GM23338 (cell line): Measurements from ENCODE around the gene ZNFX1. TPM values are rescaled to one million over a fixed set of nuclear protein-coding genes. Genes with fewer than 3 reads are reported as not detected.

ENCODE experiments used
- ATAC-seq: fragments of 200-7000 bp; cut with Tn5 transposase; 3 replicates; pipeline ENCODE4 v1.9.1; 2020
- DNase-seq: peaks from one replicate; pipeline ENCODE4 v3.0.0-alpha.2; 2015; ENCODE audit warnings: low spot score
- H2AFZ ChIP-seq: fragments of 200-600 bp; sonication (generic); 2 replicates; pipeline ENCODE4 v1.8.0; 2016; ENCODE audit warnings: antibody characterized with exemption, mild to moderate bottlenecking, moderate library complexity
- H3F3A ChIP-seq: fragments of 200-600 bp; sonication (generic); replicated peaks from 2 replicates; pipeline ENCODE4 v1.8.0; 2017; ENCODE audit warnings: antibody characterized with exemption, mixed run types, low read depth
- H3K27ac ChIP-seq: fragments of 200-600 bp; sonication (generic); 2 replicates; pipeline ENCODE4 v1.6.1; 2016; ENCODE audit warnings: low read depth
- H3K27me3 ChIP-seq: fragments of 200-600 bp; sonication (generic); 2 replicates; pipeline ENCODE4 v1.8.0; 2016; ENCODE audit warnings: mild to moderate bottlenecking, mixed run types, moderate library complexity; ENCODE audit not compliant: insufficient read depth
- H3K36me3 ChIP-seq: fragments of 200-600 bp; sonication (generic); 2 replicates; pipeline ENCODE4 v1.8.0; 2016; ENCODE audit warnings: mild to moderate bottlenecking; ENCODE audit not compliant: insufficient read depth
- H3K4me1 ChIP-seq: fragments of 200-600 bp; sonication (generic); 2 replicates; pipeline ENCODE4 v1.8.0; 2016; ENCODE audit warnings: mild to moderate bottlenecking, moderate library complexity; ENCODE audit not compliant: insufficient read depth
- H3K4me2 ChIP-seq: fragments of 200-600 bp; sonication (generic); 2 replicates; pipeline ENCODE4 v1.7.1; 2017; ENCODE audit warnings: mixed run types
- H3K4me3 ChIP-seq: fragments of 200-600 bp; sonication (generic); 2 replicates; pipeline ENCODE4 v1.6.1; 2016; ENCODE audit warnings: mixed run types
- H3K79me2 ChIP-seq: fragments of 200-600 bp; sonication (generic); replicated peaks from 2 replicates; pipeline ENCODE4 v1.8.0; 2017; ENCODE audit warnings: mild to moderate bottlenecking; ENCODE audit not compliant: insufficient read depth
- H3K9me2 ChIP-seq: fragments of 200-600 bp; sonication (generic); 2 replicates; pipeline ENCODE4 v1.8.0; 2017; ENCODE audit not compliant: insufficient read depth
- H4K20me1 ChIP-seq: fragments of 200-600 bp; sonication (generic); replicated peaks from 2 replicates; pipeline ENCODE4 v1.8.0; 2017; ENCODE audit warnings: mild to moderate bottlenecking; ENCODE audit not compliant: insufficient read depth
- H3K27ac Mint-ChIP-seq: 2 replicates; pipeline ENCODE4 v1.8.0; 2020; ENCODE audit warnings: inconsistent platforms, mild to moderate bottlenecking, moderate library complexity, mixed read lengths
- H3K27me3 Mint-ChIP-seq: 3 replicates; pipeline ENCODE4 v1.8.0; 2022; ENCODE audit warnings: low read depth, mild to moderate bottlenecking, moderate library complexity, mixed read lengths, inconsistent platforms; ENCODE audit not compliant: insufficient read depth, poor library complexity
- H3K36me3 Mint-ChIP-seq: 3 replicates; pipeline ENCODE4 v1.8.0; 2021; ENCODE audit warnings: low read depth, mild to moderate bottlenecking, inconsistent platforms, moderate library complexity, mixed read lengths
- H3K4me1 Mint-ChIP-seq: 3 replicates; pipeline ENCODE4 v1.8.0; 2020; ENCODE audit warnings: mild to moderate bottlenecking, inconsistent platforms, mixed read lengths
- H3K4me3 Mint-ChIP-seq: 3 replicates; pipeline ENCODE4 v1.8.0; 2021; ENCODE audit warnings: moderate library complexity, mild to moderate bottlenecking, inconsistent platforms, mixed read lengths
- H3K9me3 Mint-ChIP-seq: 3 replicates; pipeline ENCODE4 v1.8.0; 2020; ENCODE audit warnings: moderate library complexity, mild to moderate bottlenecking, inconsistent platforms, mixed read lengths
- ETS1 ChIP-seq: IDR thresholded peaks from 2 replicates; pipeline ENCODE4 v1.6.1; 2016; ENCODE audit warnings: antibody characterized with exemption
- EZH2 ChIP-seq: fragments of 200-600 bp; sonication (generic); IDR thresholded peaks from one replicate; pipeline ENCODE4 v1.8.0; 2017; ENCODE audit warnings: antibody characterized with exemption, mild to moderate bottlenecking, low read depth; ENCODE audit not compliant: unreplicated experiment
- JUNB ChIP-seq: IDR thresholded peaks from one replicate; pipeline ENCODE4 v1.6.1; 2016; ENCODE audit warnings: antibody characterized with exemption; ENCODE audit not compliant: unreplicated experiment
- POLR2AphosphoS5 ChIP-seq: IDR thresholded peaks from 2 replicates; pipeline ENCODE4 v1.6.1; 2016; ENCODE audit warnings: antibody characterized with exemption, low read depth
- STAT1 ChIP-seq: IDR thresholded peaks from one replicate; pipeline ENCODE4 v1.6.1; 2016; ENCODE audit warnings: antibody characterized with exemption; ENCODE audit not compliant: unreplicated experiment
- polyA plus RNA-seq: library from polyadenylated mRNA; unstranded; fragments of >200 nt; fragmentation: Nextera tagmentation; extraction: Ambion mirVana; gene quantifications from 2 replicates; pipeline ENCODE4 v1.2.1, GENCODE V29; 2016
- total RNA-seq: library from RNA; depleted of rRNA; stranded (reverse); fragments of >200 nt; shearing (Covaris generic); gene quantifications from 2 replicates; pipeline ENCODE4 v1.2.3, GENCODE V29; 2014

Gene ZNFX1
- total and polyA plus RNA-seq, 2 experiments from 2014 or later = 6.1 to 12.1 TPM

- peak overlapping the region; percentile 100 for H3K4me3 ChIP-seq
- H3K9me3 Mint-ChIP-seq = peaks cover 69% of the 10 kb centered on the region
- peaks cover 44% of the 10 kb centered on the region for H3K4me1 ChIP-seq
Measured at GRCh38 chr20:49283703-49284625, 6.1 kb upstream of the ZNFX1 start.

DNA sequence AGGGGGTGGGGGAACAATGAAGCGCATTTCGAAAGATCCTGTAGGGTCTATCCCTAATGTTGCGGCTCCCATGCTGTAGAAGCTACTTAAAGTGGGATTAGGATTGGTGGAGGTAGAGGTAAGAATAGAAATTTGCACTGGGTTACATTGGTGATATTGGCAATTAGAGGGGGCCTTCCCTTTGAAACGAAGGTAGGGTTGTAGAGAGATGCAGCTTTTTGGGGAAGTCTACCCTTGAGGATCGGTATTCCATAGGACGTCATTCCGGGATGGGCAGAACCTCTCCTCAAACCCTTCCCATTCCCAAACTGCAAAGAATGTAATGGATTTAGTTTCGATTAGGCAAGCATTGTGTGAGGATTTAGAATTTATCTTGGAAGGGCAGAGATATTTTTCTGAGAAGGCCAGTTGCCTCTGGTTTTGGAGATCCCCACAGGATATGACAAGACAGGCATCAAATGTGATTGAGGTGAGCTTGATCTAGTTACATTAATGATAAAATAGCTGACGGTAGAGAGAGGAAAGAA lies 5.4 kb upstream of the ZNFX1 start:
- TF ChIP-seq POLR2AphosphoS5 = peak; percentile 44
- no peak for TF ChIP-seq ETS1
- TF ChIP-seq STAT1 = no peak
- no peak for TF ChIP-seq JUNB
- Mint-ChIP-seq H3K27me3 (peaks cover 79% of the 10 kb centered on the region), H3K4me3 (peak overlapping the region; percentile 100), H3K9me3 (peaks cover 75% of the 10 kb centered on the region), H3K36me3 (peaks cover 100% of the 10 kb centered on the region), H3K27ac (peak overlapping the region; percentile 99), H3K4me1 (peaks cover 66% of the 10 kb centered on the region)
- ATAC-seq (no peak), DNase-seq (no peak)
- no peaks in the 10 kb centered on the region for H3K27me3 ChIP-seq
- H3K4me2 ChIP-seq = peak overlapping the region; percentile 85
- peaks cover 86% of the 10 kb centered on the region for H4K20me1 ChIP-seq
- H3K27ac ChIP-seq = peak overlapping the region; percentile 93
- H3K79me2 ChIP-seq = peaks cover 93% of the 10 kb centered on the region
- H3F3A ChIP-seq = peaks cover 95% of the 10 kb centered on the region
- H2AFZ ChIP-seq = no peak overlapping the region
- peaks cover 44% of the 10 kb centered on the region for H3K4me1 ChIP-seq
- H3K9me2 ChIP-seq = no peaks in the 10 kb centered on the region
- peaks cover 97% of the 10 kb centered on the region for H3K36me3 ChIP-seq
- H3K4me3 ChIP-seq = peak overlapping the region; percentile 100

More at GRCh38 chr20:49283703-49284625, 6.1 kb upstream of the ZNFX1 start:
- peaks cover 88% of the 10 kb centered on the region for H3K79me2 ChIP-seq
- H3K9me2 ChIP-seq = no peaks in the 10 kb centered on the region
- peaks cover 98% of the 10 kb centered on the region for H3F3A ChIP-seq
- peak overlapping the region; percentile 93 for H3K27ac ChIP-seq
- H4K20me1 ChIP-seq = peaks cover 85% of the 10 kb centered on the region
- Mint-ChIP-seq H3K36me3 (peaks cover 100% of the 10 kb centered on the region), H3K27me3 (peaks cover 80% of the 10 kb centered on the region), H3K4me1 (peaks cover 72% of the 10 kb centered on the region), H3K4me3 (peak overlapping the region; percentile 100), H3K27ac (peak overlapping the region; percentile 99)
- peaks cover 99% of the 10 kb centered on the region for H3K36me3 ChIP-seq
- peak overlapping the region; percentile 85 for H3K4me2 ChIP-seq
- ATAC-seq (no peak; the same call in 2 of the 3 replicates), DNase-seq (no peak)
- no peak overlapping the region for H2AFZ ChIP-seq
- no peak for TF ChIP-seq EZH2
- TF ChIP-seq POLR2AphosphoS5 = peak; percentile 17
- H3K27me3 ChIP-seq = no peaks in the 10 kb centered on the region

DNA sequence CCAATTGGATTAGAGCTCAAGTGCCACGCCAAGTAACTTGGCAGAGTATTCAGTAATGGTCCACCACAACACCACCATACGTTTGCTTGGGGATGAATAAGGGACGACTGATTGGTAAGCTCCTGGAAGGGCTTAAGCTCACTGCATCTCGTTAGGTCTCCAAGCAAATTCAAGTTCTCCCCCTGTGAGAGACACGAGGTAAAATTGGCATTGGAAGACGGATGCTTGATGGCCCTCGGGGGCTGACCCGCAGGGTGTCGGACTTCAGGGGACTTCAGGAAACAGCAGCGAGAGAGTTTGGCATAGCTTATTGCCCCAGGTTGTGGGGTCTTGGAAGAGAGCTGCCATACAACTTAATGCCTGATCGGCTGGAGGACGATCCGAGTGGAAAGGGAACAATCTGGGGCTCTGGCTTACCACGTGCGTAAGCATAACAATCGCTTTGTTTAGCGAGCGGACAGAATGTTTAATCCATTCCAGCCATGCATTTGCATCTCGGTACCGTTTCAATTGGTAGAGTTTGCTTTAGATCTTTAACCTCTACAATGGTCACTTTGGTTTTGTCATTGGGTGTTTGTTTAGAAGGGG lies 4.8 kb upstream of the ZNFX1 start:
- no peak for ATAC-seq
- Mint-ChIP-seq H3K27ac (peak overlapping the region; percentile 99), H3K9me3 (peaks cover 75% of the 10 kb centered on the region), H3K27me3 (peaks cover 79% of the 10 kb centered on the region), H3K36me3 (peaks cover 95% of the 10 kb centered on the region), H3K4me3 (peak overlapping the region; percentile 100), H3K4me1 (peaks cover 66% of the 10 kb centered on the region)
- Histone ChIP-seq H3K4me2 (peak overlapping the region; percentile 85), H3F3A (peaks cover 90% of the 10 kb centered on the region), H3K27me3 (no peaks in the 10 kb centered on the region), H2AFZ (no peak overlapping the region), H3K9me2 (no peaks in the 10 kb centered on the region), H3K36me3 (peaks cover 91% of the 10 kb centered on the region), H3K4me1 (peaks cover 44% of the 10 kb centered on the region), H3K79me2 (peaks cover 90% of the 10 kb centered on the region), H4K20me1 (peaks cover 81% of the 10 kb centered on the region), H3K27ac (peak overlapping the region; percentile 93), H3K4me3 (peak overlapping the region; percentile 100)
- DNase-seq = peak; percentile 42
- TF ChIP-seq POLR2AphosphoS5 (peak; percentile 18; the same call in 1 of the 2 replicates), ETS1 (no peak)
